Muscle layer of colon (tissue), 2 donors: ENCODE data around the gene OLFM1.
"Not testable (repeated sequence)": the region's sequence is repeated elsewhere in the genome, so short reads cannot be mapped to it uniquely, and the experiment has no call there.

Experiments
- H3K27ac ChIP-seq: one replicate; pipeline ENCODE4 v1.7.0; 2013; ENCODE audit warnings: low read depth, mild to moderate bottlenecking, low read length, moderate library complexity
- H3K27me3 ChIP-seq, 2 donors: one replicate each; pipeline ENCODE4 v1.7.0; 2013; ENCODE audit warnings: low read length in 2 of 2, mild to moderate bottlenecking in 2 of 2; ENCODE audit not compliant: insufficient read depth in 2 of 2, control insufficient read depth in 1 of 2
- H3K36me3 ChIP-seq: one replicate; pipeline ENCODE4 v1.7.0; 2013; ENCODE audit warnings: mild to moderate bottlenecking, low read length; ENCODE audit not compliant: insufficient read depth
- H3K4me1 ChIP-seq: one replicate; pipeline ENCODE4 v1.7.0; 2013; ENCODE audit warnings: mild to moderate bottlenecking, low read length; ENCODE audit not compliant: insufficient read depth
- H3K4me3 ChIP-seq, 2 donors: one replicate each; pipeline ENCODE4 v1.7.0; 2013; ENCODE audit warnings: low read length in 2 of 2, low read depth in 1 of 2, mild to moderate bottlenecking in 1 of 2, moderate library complexity in 1 of 2
- H3K9ac ChIP-seq: one replicate; pipeline ENCODE4 v1.7.0; 2013; ENCODE audit warnings: low read length
- H3K9me3 ChIP-seq: one replicate; pipeline ENCODE4 v1.7.0; 2013; ENCODE audit warnings: mild to moderate bottlenecking, low read length
- donor health status: abdominal sarcoma.
- donor health status: Adenocarcinoma of cecum.

OLFM1 gene

DNA sequence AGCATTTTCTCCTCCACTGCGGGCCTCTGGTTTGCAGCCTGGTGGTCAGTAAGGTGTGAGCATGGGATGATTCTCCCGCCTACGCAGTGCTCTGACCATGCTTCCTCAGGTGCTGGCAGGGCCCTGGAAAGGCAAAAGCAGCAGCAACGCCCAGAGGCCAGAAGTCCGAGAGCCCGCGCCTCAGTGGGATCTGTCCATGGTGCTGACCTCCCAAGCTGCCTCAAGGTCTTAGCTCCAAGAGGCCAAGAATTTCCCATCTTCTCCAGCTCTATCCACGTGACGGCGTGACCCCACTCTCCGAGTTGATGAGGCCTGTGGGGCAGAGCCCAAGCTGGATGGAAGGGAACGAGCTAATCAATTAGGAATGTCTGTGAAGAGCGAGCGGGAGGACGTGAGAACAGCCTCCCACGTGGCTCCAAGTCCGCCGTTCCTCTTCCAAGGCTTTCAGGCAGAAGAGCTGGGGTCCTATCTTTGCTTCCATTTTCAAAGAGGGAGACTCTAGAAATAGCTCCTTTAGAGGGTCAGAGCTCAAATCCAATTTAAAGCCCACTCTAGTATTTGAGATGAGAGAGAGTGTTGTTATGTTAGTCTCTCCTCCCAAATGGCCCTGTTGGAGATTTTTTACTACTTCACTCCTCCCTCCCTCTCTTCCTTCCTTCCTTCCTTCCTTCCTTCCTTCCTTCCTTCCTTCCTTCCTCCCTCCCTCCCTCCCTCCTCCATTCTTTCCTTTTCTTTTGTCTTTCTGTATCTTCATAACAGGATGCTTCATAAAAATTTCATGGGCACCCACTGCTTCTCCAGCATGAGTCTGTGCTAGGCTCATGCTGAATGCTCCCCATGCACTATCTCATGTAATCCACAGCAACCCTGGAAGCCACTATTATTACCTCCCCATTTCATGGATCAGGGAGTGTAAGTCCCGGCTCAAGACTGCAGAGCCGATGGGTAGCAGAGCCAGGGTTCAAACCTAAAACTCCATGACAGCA, 69.3 kb downstream of the OLFM1 start:
- no peak overlapping the region for H3K27ac ChIP-seq
- H3K27me3 ChIP-seq = no peaks in the 10 kb centered on the region
- no peaks in the 10 kb centered on the region for H3K36me3 ChIP-seq
- H3K4me1 ChIP-seq = no peaks in the 10 kb centered on the region
- no peak overlapping the region for H3K4me3 ChIP-seq
- H3K9me3 ChIP-seq = no peaks in the 10 kb centered on the region
- no peak overlapping the region for H3K9ac ChIP-seq

DNA sequence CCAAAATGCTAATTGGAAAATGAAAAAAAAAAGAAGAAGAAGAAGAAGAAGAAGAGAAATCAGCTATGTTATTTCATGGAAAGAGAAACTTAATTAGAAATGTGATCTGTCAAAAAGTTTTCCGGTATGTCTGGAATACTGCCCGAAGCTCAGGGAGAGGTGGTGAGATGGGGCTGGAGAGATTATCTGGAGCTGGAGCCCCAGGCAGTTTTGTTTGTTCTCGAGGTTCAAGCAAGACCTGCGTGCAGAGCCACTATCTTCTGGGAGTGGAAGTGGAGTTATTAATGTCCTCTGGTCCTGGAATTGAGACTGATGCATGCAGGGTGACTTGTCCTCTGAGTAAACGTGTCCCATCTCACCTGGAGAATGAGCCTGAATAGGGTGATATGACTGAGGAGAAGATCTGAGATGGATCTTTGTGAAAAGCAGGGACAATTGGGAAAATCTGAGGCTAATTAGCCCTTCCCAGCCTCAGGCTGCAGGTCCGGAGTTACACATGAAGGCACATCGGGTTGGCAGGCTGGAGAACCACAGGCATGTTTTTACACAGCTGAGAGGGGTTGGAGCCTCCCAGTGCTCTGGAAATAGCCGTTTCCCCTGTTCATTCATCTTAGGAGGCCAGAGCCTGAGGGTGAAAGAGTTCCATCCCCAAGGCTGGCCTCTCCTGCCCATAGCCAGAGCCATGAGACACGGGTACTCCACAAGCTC, 70.5 kb downstream of the OLFM1 start:
- Histone ChIP-seq H3K27ac (no peak overlapping the region), H3K4me1 (no peaks in the 10 kb centered on the region), H3K4me3 (no peak overlapping the region), H3K27me3 (no peaks in the 10 kb centered on the region), H3K9me3 (no peaks in the 10 kb centered on the region), H3K9ac (no peak overlapping the region), H3K36me3 (no peaks in the 10 kb centered on the region)

DNA sequence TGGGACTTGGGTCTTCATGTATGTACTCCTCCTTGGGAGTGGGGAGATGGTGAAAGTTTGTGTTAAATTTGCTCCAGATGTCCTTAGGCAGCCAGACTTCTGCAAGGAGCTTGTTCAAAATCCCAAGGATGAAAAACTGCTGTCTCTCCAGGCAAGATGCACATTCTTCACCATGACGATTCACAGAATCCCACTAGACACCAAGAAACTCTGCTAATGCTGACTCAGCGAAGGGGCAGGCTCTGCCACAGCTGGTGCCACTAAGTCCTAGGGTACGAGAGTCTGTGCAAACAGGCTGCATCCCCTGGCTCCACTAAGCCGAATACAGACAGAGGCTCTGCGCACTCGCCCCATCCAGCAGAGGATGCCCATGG, 71.1 kb downstream of the OLFM1 start:
- Histone ChIP-seq H3K27ac (no peak overlapping the region), H3K36me3 (no peaks in the 10 kb centered on the region), H3K9me3 (no peaks in the 10 kb centered on the region), H3K4me1 (no peaks in the 10 kb centered on the region), H3K27me3 (no peaks in the 10 kb centered on the region), H3K4me3 (no peak overlapping the region), H3K9ac (no peak overlapping the region)

DNA sequence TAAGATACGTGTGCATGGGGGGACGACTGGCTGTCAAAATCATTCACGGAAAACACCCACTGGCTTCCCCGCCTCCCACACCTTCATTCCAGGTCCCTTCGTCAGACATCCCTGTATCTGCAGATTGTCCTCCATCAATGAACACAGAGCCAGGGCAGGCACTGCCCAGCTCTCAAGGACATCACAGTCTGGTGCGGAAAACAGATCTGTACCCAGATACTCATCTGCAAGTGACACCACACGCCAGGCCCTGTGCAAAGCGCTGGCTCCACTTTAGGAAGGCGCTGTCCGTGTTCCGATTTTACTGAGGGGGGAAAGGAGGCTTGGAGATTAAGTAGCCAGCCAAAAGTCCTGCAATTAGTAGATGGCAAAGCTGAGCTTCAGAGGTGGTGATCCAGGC, 72.3 kb downstream of the OLFM1 start:
- no peak overlapping the region for H3K27ac ChIP-seq
- H3K9ac ChIP-seq = no peak overlapping the region
- H3K4me1 ChIP-seq = no peaks in the 10 kb centered on the region
- no peaks in the 10 kb centered on the region for H3K36me3 ChIP-seq
- no peaks in the 10 kb centered on the region for H3K9me3 ChIP-seq
- no peak overlapping the region for H3K4me3 ChIP-seq
- no peaks in the 10 kb centered on the region for H3K27me3 ChIP-seq

DNA sequence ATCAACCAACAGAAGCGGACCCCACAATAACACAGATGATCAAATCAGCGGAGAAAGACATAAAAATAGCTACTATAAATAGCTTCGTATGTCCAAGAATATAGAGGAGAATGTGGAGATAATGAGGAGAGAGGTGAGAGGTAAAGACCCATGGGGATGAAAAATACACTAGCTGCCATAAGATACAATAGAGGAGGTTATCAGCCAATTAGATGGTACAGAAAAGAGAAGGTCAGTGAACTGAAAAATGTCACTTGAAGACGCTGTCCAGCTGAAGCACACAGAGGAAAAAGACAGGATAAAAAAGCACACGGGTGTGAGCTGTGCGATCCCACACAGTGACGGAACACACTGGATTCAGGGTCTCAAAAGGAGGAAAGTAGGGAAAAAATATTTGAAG, 73.4 kb downstream of the OLFM1 start:
- Histone ChIP-seq H3K27ac (no peak overlapping the region), H3K9ac (no peak overlapping the region), H3K9me3 (no peaks in the 10 kb centered on the region), H3K36me3 (no peaks in the 10 kb centered on the region), H3K4me1 (no peaks in the 10 kb centered on the region), H3K27me3 (peaks cover 0 to 4% of the 10 kb centered on the region in 2 donors), H3K4me3 (no peak overlapping the region)

DNA sequence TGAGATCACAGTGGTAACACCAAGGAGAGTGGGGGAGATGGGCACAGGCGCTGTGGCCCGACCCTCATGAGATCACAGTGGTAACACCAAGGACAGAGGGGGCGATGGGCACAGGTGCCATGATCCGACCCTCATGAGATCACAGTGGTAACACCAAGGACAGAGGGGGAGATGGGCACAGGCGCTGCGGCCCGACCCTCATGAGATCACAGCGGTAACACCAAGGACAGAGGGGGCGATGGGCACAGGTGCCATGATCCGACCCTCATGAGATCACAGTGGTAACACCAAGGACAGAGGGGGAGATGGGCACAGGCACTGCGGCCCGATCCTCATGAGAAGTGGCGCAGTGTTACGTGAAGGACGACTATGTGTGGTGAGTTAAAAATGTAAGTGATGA, 75.1 kb downstream of the OLFM1 start:
- H3K36me3 ChIP-seq, H3K27me3 ChIP-seq, H3K4me3 ChIP-seq, H3K9me3 ChIP-seq, H3K4me1 ChIP-seq, H3K27ac ChIP-seq, H3K9ac ChIP-seq: not testable (repeated sequence)

DNA sequence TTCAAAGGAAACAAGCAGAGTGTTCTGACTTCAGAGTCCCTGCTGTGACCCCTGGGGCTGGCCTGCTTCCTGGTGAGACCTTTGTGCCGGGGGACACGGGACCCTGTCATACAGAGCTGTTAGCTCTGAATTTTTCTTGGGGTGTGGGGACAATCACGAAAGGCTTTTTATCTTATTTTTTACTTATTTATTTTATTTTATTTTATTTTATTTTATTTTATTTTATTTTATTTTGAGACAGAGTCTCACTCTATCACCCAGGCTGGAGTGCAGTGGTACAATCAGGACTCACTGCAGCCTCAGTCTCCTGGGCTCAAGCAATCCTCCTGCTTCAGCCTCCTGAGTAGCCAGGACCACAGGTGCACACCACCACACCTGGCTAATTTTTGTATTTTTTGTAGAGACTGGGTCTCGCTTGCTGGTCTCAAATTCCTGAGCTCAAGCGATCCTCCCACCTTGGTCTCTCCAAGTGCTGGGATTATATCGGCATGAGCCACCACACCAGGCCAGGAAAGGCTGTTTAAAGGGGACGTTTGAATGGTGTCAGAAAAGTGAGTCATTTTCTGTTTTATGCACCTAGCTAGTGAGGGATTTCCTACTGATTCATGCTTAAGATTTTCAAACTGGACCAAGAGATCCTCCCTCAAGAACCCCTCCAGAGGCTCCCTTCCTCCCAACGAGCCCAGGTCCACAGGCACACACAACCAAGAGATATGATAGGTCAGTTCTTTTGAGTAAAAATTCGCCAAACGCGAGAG, 75.7 kb downstream of the OLFM1 start:
- Histone ChIP-seq H3K36me3 (no peaks in the 10 kb centered on the region), H3K4me1 (no peaks in the 10 kb centered on the region), H3K27ac (no peak overlapping the region), H3K27me3 (peaks cover 0 to 5% of the 10 kb centered on the region in 2 donors), H3K9me3 (no peaks in the 10 kb centered on the region), H3K9ac (no peak overlapping the region), H3K4me3 (no peak overlapping the region)

DNA sequence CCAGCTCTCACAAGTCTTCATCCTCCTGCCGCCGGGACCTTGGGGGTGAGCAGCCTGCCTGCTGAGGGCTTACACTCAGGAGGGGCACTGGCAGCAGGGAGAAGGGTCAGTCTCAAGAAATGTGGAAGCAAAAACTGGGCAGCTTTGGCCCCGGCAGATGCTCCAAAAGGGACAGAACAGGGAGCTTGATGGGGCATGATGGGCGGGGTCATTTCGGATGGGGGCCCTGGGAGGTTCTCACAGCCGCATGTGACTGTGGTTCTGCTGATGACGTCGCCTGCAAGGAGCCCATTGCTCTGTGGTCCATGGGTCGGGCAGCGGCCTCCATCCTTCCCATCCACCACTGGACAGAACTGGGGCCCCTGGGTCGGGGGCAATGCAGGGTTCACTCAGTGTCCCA, 76.6 kb downstream of the OLFM1 start:
- H3K4me1 ChIP-seq = no peaks in the 10 kb centered on the region
- H3K27me3 ChIP-seq = peaks cover 0 to 5% of the 10 kb centered on the region in 2 donors
- no peaks in the 10 kb centered on the region for H3K9me3 ChIP-seq
- H3K4me3 ChIP-seq = no peak overlapping the region
- H3K27ac ChIP-seq = no peak overlapping the region
- H3K9ac ChIP-seq = no peak overlapping the region
- H3K36me3 ChIP-seq = no peaks in the 10 kb centered on the region

DNA sequence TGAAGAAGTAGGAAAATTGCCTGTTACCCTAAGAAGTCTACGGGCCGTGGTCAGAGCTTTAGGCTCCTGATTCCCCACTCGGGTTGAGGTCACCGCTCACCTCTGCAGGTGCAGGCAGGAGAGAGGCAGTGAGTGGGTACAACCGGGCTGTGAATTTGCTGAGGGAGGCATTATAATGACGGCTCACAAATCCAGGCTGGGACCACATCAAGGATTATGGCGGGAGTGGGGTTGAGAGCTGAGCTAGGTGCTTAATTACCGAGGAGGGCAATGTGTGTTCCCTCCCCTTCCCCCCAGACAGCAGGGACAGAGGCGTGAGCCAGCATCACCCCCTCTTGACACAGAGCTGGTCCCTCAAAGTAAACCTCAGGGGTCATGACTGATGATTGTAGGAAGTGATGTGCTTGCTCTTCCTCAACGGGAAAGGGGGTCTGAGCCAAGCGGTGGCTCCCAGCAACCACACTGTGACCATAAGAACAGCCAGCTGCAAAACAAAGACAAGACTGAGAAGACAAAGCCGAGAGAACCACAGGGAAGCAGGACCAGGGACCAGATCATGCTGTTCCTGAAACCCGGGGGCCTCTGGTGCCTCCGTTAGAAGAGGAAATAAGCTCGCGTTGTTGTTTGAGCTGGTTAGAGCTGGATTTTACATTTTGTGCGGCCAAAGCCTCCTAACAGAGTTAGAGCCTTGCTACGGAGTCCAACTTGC, 77.7 kb downstream of the OLFM1 start:
- H3K9ac ChIP-seq = no peak overlapping the region
- H3K27me3 ChIP-seq = peaks cover 0 to 5% of the 10 kb centered on the region in 2 donors
- no peaks in the 10 kb centered on the region for H3K36me3 ChIP-seq
- H3K4me1 ChIP-seq = no peaks in the 10 kb centered on the region
- no peaks in the 10 kb centered on the region for H3K9me3 ChIP-seq
- no peak overlapping the region for H3K27ac ChIP-seq
- H3K4me3 ChIP-seq = no peak overlapping the region

DNA sequence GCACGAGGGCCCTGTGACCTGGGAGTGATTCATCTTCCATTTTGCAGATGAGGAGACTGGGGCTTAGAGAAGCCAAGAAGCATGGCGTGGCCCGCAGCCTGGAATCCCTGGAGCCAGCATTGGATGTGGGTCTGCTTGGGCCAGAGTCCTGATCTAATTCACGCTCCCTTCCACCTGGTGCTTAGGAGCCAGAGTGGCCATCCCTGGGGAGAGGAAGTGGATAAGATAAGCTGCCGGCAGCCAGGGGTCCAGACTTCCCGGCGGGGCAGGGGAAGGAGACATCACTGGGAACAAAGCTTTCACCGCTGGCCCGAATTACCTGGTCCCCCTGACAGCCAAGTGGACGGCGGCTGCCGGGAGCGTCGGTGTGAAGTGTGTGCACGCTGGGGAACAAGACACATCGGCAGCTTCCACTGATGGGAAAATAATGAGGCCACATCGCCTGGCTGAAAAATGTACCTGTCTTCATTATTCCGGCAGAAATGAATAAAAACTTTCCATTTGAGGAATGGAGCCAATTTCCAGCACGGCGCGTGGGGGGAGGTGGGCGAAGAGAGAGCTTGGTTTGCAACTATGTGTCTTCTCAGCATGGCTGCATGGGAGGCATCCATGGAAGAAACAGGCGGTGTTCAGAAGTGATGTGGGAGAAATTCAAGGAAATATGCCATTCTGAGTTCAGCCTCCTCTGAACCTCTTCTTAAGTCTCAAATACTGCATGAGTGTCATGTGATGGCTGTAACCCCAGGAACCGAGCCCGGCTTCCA, 78.5 kb downstream of the OLFM1 start:
- no peaks in the 10 kb centered on the region for H3K36me3 ChIP-seq
- no peak overlapping the region for H3K27ac ChIP-seq
- H3K4me1 ChIP-seq = no peaks in the 10 kb centered on the region
- no peak overlapping the region for H3K9ac ChIP-seq
- H3K4me3 ChIP-seq = no peak overlapping the region
- no peaks in the 10 kb centered on the region for H3K9me3 ChIP-seq
- H3K27me3 ChIP-seq = peaks cover 0 to 5% of the 10 kb centered on the region in 2 donors
